ENCODE results near the gene ANKRD13A. TPM values are rescaled to one million over a fixed set of nuclear protein-coding genes. Genes with fewer than 3 reads are reported as not detected.

ANKRD13A gene
- total RNA-seq, 1 donor from 2014 or later, result 108 TPM

- H3K4me3 ChIP-seq, result no peak overlapping the region
- no peak overlapping the region for H3K27ac ChIP-seq
- no peak for DNase-seq (ENCODE audit: extremely low spot score in 2 of 2)
- peaks cover 0 to 53% of the 10 kb centered on the region in 2 donors for H3K36me3 ChIP-seq
- H3K9me3 ChIP-seq, result no peaks in the 10 kb centered on the region
- H3K4me1 ChIP-seq, result no peaks in the 10 kb centered on the region
- no peaks in the 10 kb centered on the region for H3K27me3 ChIP-seq
- intact Hi-C loops (cut with DNase I), result no loop called here
- TF ChIP-seq POLR2AphosphoS5 (IDR thresholded peaks at IDR 0.05; ENCODE audit: insufficient read depth in 1 of 2, low read depth in 1 of 2), result no peak
- no peak for TF ChIP-seq POLR2A (IDR thresholded peaks at IDR 0.05)
- TF ChIP-seq CTCF (IDR thresholded peaks at IDR 0.05), result no peak
Observed at GRCh38 chr12:109966546-109966945, 32.7 kb upstream of the ANKRD13A start.

- no peak for DNase-seq (ENCODE audit: extremely low spot score in 2 of 2)
- no peaks in the 10 kb centered on the region for H3K4me1 ChIP-seq
- H3K9me3 ChIP-seq, result no peaks in the 10 kb centered on the region
- no peak overlapping the region for H3K27ac ChIP-seq
- TF ChIP-seq POLR2A (IDR thresholded peaks at IDR 0.05) (no peak), CTCF (IDR thresholded peaks at IDR 0.05) (no peak), POLR2AphosphoS5 (IDR thresholded peaks at IDR 0.05; ENCODE audit: insufficient read depth in 1 of 2, low read depth in 1 of 2) (no peak)
- H3K27me3 ChIP-seq, result no peaks in the 10 kb centered on the region
- no peak overlapping the region for H3K4me3 ChIP-seq
- H3K36me3 ChIP-seq, result peaks cover 0 to 50% of the 10 kb centered on the region in 2 donors
- intact Hi-C loops (cut with DNase I), result no loop called here
Observed at GRCh38 chr12:109967383-109968031, 31.7 kb upstream of the ANKRD13A start.

- no peaks in the 10 kb centered on the region for H3K27me3 ChIP-seq
- peaks cover 0 to 51% of the 10 kb centered on the region in 2 donors for H3K36me3 ChIP-seq
- H3K27ac ChIP-seq, result no peak overlapping the region
- DNase-seq (ENCODE audit: extremely low spot score in 2 of 2), result no peak
- intact Hi-C loops (cut with DNase I), result no loop called here
- TF ChIP-seq CTCF (IDR thresholded peaks at IDR 0.05) (no peak), POLR2AphosphoS5 (IDR thresholded peaks at IDR 0.05; ENCODE audit: insufficient read depth in 1 of 2, low read depth in 1 of 2) (no peak), POLR2A (IDR thresholded peaks at IDR 0.05) (no peak)
- no peak overlapping the region for H3K4me3 ChIP-seq
- no peaks in the 10 kb centered on the region for H3K4me1 ChIP-seq
- no peaks in the 10 kb centered on the region for H3K9me3 ChIP-seq
Observed at GRCh38 chr12:109968032-109968420, 31.2 kb upstream of the ANKRD13A start.

GRCh38 chr12:109968801-109969200 is 30.4 kb upstream of the ANKRD13A start:
- Histone ChIP-seq H3K4me3 (no peak overlapping the region), H3K9me3 (no peaks in the 10 kb centered on the region), H3K36me3 (peaks cover 0 to 54% of the 10 kb centered on the region in 2 donors), H3K4me1 (no peaks in the 10 kb centered on the region), H3K27me3 (no peaks in the 10 kb centered on the region), H3K27ac (no peak overlapping the region)
- DNase-seq (ENCODE audit: extremely low spot score in 2 of 2), result no peak
- TF ChIP-seq POLR2A (IDR thresholded peaks at IDR 0.05), result no peak
- TF ChIP-seq POLR2AphosphoS5 (IDR thresholded peaks at IDR 0.05; ENCODE audit: insufficient read depth in 1 of 2, low read depth in 1 of 2), result no peak
- TF ChIP-seq CTCF (IDR thresholded peaks at IDR 0.05), result no peak
- intact Hi-C loops (cut with DNase I), result no loop called here

GRCh38 chr12:109972821-109973220 is 26.4 kb upstream of the ANKRD13A start:
- Histone ChIP-seq H3K27ac (no peak overlapping the region), H3K4me1 (no peaks in the 10 kb centered on the region), H3K4me3 (no peak overlapping the region), H3K27me3 (no peaks in the 10 kb centered on the region), H3K9me3 (no peaks in the 10 kb centered on the region), H3K36me3 (peaks cover 0 to 73% of the 10 kb centered on the region in 2 donors)
- intact Hi-C loops (cut with DNase I), result no loop called here
- TF ChIP-seq POLR2AphosphoS5 (IDR thresholded peaks at IDR 0.05; ENCODE audit: insufficient read depth in 1 of 2, low read depth in 1 of 2) (no peak), CTCF (IDR thresholded peaks at IDR 0.05) (no peak), POLR2A (IDR thresholded peaks at IDR 0.05) (no peak)
- no peak for DNase-seq (ENCODE audit: extremely low spot score in 2 of 2)

Measured in vagina (tissue), 2 donors.